Breast epithelium (tissue), 4 donors: ENCODE data around the gene RDH11. TPM values are rescaled to one million over a fixed set of nuclear protein-coding genes. Genes with fewer than 3 reads are reported as not detected.

Experiments
- DNase-seq, 2 donors: peaks; one replicate each; pipeline ENCODE4 v3.0.0-alpha.2; 2019; ENCODE audit warnings: low spot score in 2 of 2
- H3K27ac ChIP-seq, 2 donors: fragments of 200-600 bp; sonication (generic) in 1 of 2; one replicate each; pipeline ENCODE4 v1.5.1; 2016 to 2019; ENCODE audit warnings: mild to moderate bottlenecking in 1 of 2
- H3K27me3 ChIP-seq, 2 donors: fragments of 200-600 bp; sonication (generic) in 1 of 2; one replicate each; pipeline versions ENCODE4 v1.5.1 to v1.6.0; 2017 to 2019; ENCODE audit warnings: control low read depth in 1 of 2, mild to moderate bottlenecking in 1 of 2
- H3K36me3 ChIP-seq: fragments of 200-600 bp; one replicate; pipeline ENCODE4 v1.5.1; 2019
- H3K4me1 ChIP-seq, 2 donors: fragments of 200-600 bp; sonication (generic); one replicate each; pipeline ENCODE4 v1.5.1; 2016 to 2019; ENCODE audit warnings: control low read depth in 1 of 2
- H3K4me3 ChIP-seq, 3 donors: fragments of 200-600 bp; sonication (generic); 1 replicate in 2 of 3; 2 replicates in 1 of 3; pipeline ENCODE4 v1.5.1; 2016 to 2019; ENCODE audit warnings: mild to moderate bottlenecking in 3 of 3, moderate library complexity in 2 of 3
- H3K9me3 ChIP-seq, 2 donors: fragments of 200-600 bp; sonication (generic) in 1 of 2; one replicate each; pipeline ENCODE4 v1.5.1; 2016 to 2019; ENCODE audit warnings: control low read depth in 1 of 2
- CTCF ChIP-seq, 3 donors: fragments of 450-650 bp; IDR thresholded peaks; one replicate each; pipeline ENCODE4 v1.5.1; 2016 to 2017; ENCODE audit warnings: antibody characterized with exemption in 3 of 3, mild to moderate bottlenecking in 3 of 3, moderate library complexity in 3 of 3
- POLR2A ChIP-seq: fragments of 450-650 bp; IDR thresholded peaks from one replicate; pipeline ENCODE4 v1.6.1; 2016; ENCODE audit warnings: antibody characterized with exemption, mild to moderate bottlenecking, moderate library complexity
- POLR2AphosphoS5 ChIP-seq, 3 donors: sonication (generic); formaldehyde crosslinking; IDR thresholded peaks; one replicate each; pipeline ENCODE4 v1.6.1; 2017; ENCODE audit warnings: antibody characterized with exemption in 3 of 3
- intact Hi-C: fragments of 100-400 bp; cut with DNase I; formaldehyde crosslinking; loops from one replicate; pipeline ENCODE4 v1.15.1; 2023; ENCODE audit warnings: low total_unique reads
- total RNA-seq, 3 donors: library from RNA; depleted of rRNA; stranded (reverse); fragments of >200 nt; gene quantifications; one replicate each; pipeline ENCODE4 v1.1.0, GENCODE V29; 2016

RDH11 gene
- total RNA-seq, 3 donors from 2014 or later, result 25.3 to 57.5 (median 42.3) TPM

GRCh38 chr14:67694791-67695393 is 672 bp downstream of the RDH11 start:
- TF ChIP-seq CTCF (IDR thresholded peaks at IDR 0.05) (no peak), POLR2AphosphoS5 (IDR thresholded peaks at IDR 0.05) (peak in 2 of 3 donors; percentile 9 to 41)
- Histone ChIP-seq H3K9me3 (no peaks in the 10 kb centered on the region), H3K27ac (peak overlapping the region; percentile 83 to 86), H3K27me3 (no peaks in the 10 kb centered on the region), H3K4me3 (peak overlapping the region; percentile 73 to 90 (median 86)), H3K4me1 (no peaks in the 10 kb centered on the region), H3K36me3 (no peaks in the 10 kb centered on the region)
- DNase-seq, result peak; percentile 61 to 65
- intact Hi-C loops, result no loop called here

GRCh38 chr14:67690011-67690410 is 5.6 kb downstream of the RDH11 start:
- Histone ChIP-seq H3K27me3 (no peaks in the 10 kb centered on the region), H3K36me3 (no peaks in the 10 kb centered on the region), H3K9me3 (no peaks in the 10 kb centered on the region), H3K27ac (no peak overlapping the region), H3K4me3 (no peak overlapping the region), H3K4me1 (no peaks in the 10 kb centered on the region)
- intact Hi-C loops, result no loop called here
- no peak for DNase-seq
- TF ChIP-seq POLR2A, result no peak
- TF ChIP-seq POLR2AphosphoS5 (IDR thresholded peaks at IDR 0.05), result no peak
- no peak for TF ChIP-seq CTCF (IDR thresholded peaks at IDR 0.05)

DNA sequence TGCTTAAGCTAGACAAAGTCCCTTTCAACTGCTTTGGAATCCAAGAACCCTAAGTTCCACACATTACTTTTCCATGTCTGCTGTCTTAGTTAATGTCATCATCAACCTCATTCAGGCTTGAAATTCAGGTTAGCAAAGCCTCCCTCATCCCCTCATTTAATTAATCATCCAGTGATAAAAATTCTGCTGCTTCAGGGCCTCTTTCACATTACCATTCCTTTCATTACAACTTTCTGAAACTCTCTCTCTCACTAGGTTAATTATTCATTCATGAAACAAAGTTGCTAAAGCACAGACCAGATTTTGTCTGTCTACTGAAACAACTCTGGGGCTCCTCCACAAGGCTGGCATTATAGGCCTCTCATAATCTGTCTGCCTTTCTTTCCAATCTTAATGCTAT is 11.7 kb downstream of the RDH11 start:
- no peak overlapping the region for H3K27ac ChIP-seq

GRCh38 chr14:67680941-67681340 is 14.6 kb downstream of the RDH11 start:
- H3K4me1 ChIP-seq, result no peaks in the 10 kb centered on the region
- H3K27me3 ChIP-seq, result no peaks in the 10 kb centered on the region
- H3K36me3 ChIP-seq, result no peaks in the 10 kb centered on the region
- DNase-seq, result no peak
- H3K4me3 ChIP-seq, result no peak overlapping the region
- intact Hi-C loops, result no loop called here
- H3K27ac ChIP-seq, result no peak overlapping the region
- H3K9me3 ChIP-seq, result no peaks in the 10 kb centered on the region
- no peak for TF ChIP-seq POLR2AphosphoS5 (IDR thresholded peaks at IDR 0.05)
- TF ChIP-seq CTCF (IDR thresholded peaks at IDR 0.05), result no peak
- TF ChIP-seq POLR2A, result no peak

More for the DNA sequence above, 11.7 kb downstream of the RDH11 start:
- no peak for DNase-seq
- H3K27me3 ChIP-seq, result no peaks in the 10 kb centered on the region
- TF ChIP-seq POLR2A (no peak), POLR2AphosphoS5 (IDR thresholded peaks at IDR 0.05) (no peak), CTCF (IDR thresholded peaks at IDR 0.05) (no peak)
- intact Hi-C loops, result no loop called here
- no peaks in the 10 kb centered on the region for H3K4me1 ChIP-seq
- no peaks in the 10 kb centered on the region for H3K36me3 ChIP-seq
- no peaks in the 10 kb centered on the region for H3K9me3 ChIP-seq
- H3K4me3 ChIP-seq, result no peak overlapping the region

DNA sequence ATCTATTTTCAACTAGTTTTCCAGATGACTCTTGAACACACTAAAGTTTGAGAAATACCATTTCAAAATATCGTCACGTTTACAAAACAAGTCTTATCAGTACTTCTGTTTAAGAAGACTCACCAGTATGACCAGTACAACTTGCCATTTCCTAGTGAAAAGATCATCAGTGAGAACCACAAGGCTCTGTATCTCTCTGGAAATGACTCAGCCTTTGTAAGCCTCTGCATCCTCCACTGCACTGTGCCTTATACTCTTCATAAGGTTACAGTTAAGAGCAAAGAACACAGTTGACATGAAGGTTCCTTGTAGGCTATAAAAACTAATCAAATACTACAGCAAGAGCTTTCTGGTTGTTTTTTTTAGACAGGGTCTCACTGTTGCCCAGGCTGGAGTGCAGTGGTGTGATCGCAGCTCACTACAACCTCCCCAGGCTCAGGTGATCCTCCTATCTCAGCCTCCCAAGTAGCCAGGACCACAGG is 15.4 kb downstream of the RDH11 start:
- TF ChIP-seq POLR2A, result no peak
- H3K36me3 ChIP-seq, result no peaks in the 10 kb centered on the region
- intact Hi-C loops, result no loop called here
- DNase-seq, result no peak
- H3K9me3 ChIP-seq, result no peaks in the 10 kb centered on the region
- no peak overlapping the region for H3K4me3 ChIP-seq
- no peaks in the 10 kb centered on the region for H3K27me3 ChIP-seq
- no peak overlapping the region for H3K27ac ChIP-seq
- H3K4me1 ChIP-seq, result no peaks in the 10 kb centered on the region

- intact Hi-C loops, result no loop called here
- no peak overlapping the region for H3K4me3 ChIP-seq
- DNase-seq, result no peak
- no peaks in the 10 kb centered on the region for H3K36me3 ChIP-seq
- H3K27ac ChIP-seq, result no peak overlapping the region
- H3K27me3 ChIP-seq, result no peaks in the 10 kb centered on the region
- TF ChIP-seq CTCF (IDR thresholded peaks at IDR 0.05), result no peak
- no peak for TF ChIP-seq POLR2AphosphoS5 (IDR thresholded peaks at IDR 0.05)
- no peak for TF ChIP-seq POLR2A
- no peaks in the 10 kb centered on the region for H3K9me3 ChIP-seq
- no peaks in the 10 kb centered on the region for H3K4me1 ChIP-seq
Measured at GRCh38 chr14:67679006-67679405, 16.6 kb downstream of the RDH11 start.
